KMS-11 (cell line): ENCODE measurements around the gene FIGNL2.

Experiments used
- H2AFZ ChIP-seq: fragments of 200-600 bp; sonication (generic); 2 replicates; pipeline ENCODE4 v1.6.1; 2016; ENCODE audit warnings: antibody characterized with exemption, mixed run types, low read depth
- H3K27ac ChIP-seq: fragments of 200-600 bp; sonication (generic); 2 replicates; pipeline ENCODE4 v1.6.1; 2016; ENCODE audit warnings: mild to moderate bottlenecking, mixed run types
- H3K27me3 ChIP-seq: fragments of 200-600 bp; sonication (generic); 2 replicates; pipeline ENCODE4 v1.6.1; 2017; ENCODE audit warnings: mild to moderate bottlenecking, low read depth, mixed run types, moderate library complexity; ENCODE audit not compliant: insufficient read depth
- H3K36me3 ChIP-seq: fragments of 200-600 bp; sonication (generic); 2 replicates; pipeline ENCODE4 v1.6.1; 2017; ENCODE audit warnings: mild to moderate bottlenecking, mixed run types; ENCODE audit not compliant: insufficient read depth
- H3K4me1 ChIP-seq: fragments of 200-600 bp; sonication (generic); 2 replicates; pipeline ENCODE4 v1.6.1; 2016; ENCODE audit warnings: mild to moderate bottlenecking, low read depth, mixed run types; ENCODE audit not compliant: poor library complexity, severe bottlenecking
- H3K4me2 ChIP-seq: fragments of 200-600 bp; sonication (generic); 2 replicates; pipeline ENCODE4 v1.7.0; 2016; ENCODE audit warnings: mild to moderate bottlenecking, mixed run types
- H3K4me3 ChIP-seq: fragments of 200-600 bp; sonication (generic); IDR thresholded peaks from 2 replicates; pipeline ENCODE4 v1.6.1; 2017; ENCODE audit warnings: low read depth, low read length, mixed read lengths; ENCODE audit not compliant: insufficient read depth
- H3K79me2 ChIP-seq: fragments of 200-600 bp; sonication (generic); 2 replicates; pipeline ENCODE4 v1.6.1; 2016; ENCODE audit warnings: low read depth, mixed run types; ENCODE audit not compliant: insufficient read depth
- H3K9ac ChIP-seq: fragments of 200-600 bp; sonication (generic); 2 replicates; pipeline ENCODE4 v1.6.1; 2016; ENCODE audit warnings: mild to moderate bottlenecking, mixed run types
- H4K20me1 ChIP-seq: fragments of 200-600 bp; sonication (generic); 2 replicates; pipeline ENCODE4 v1.6.1; 2016; ENCODE audit warnings: mild to moderate bottlenecking, mixed run types; ENCODE audit not compliant: insufficient read depth
- TF ChIP-seq, protein P1 (sequence below): fragments of 200-600 bp; sonication (generic); conservative IDR thresholded peaks from 2 replicates; pipeline ENCODE4 v1.6.1; 2017; ENCODE audit warnings: low read depth, mild to moderate bottlenecking, antibody characterized with exemption, low read length, moderate library complexity, mixed read lengths

The FIGNL2 gene

DNA sequence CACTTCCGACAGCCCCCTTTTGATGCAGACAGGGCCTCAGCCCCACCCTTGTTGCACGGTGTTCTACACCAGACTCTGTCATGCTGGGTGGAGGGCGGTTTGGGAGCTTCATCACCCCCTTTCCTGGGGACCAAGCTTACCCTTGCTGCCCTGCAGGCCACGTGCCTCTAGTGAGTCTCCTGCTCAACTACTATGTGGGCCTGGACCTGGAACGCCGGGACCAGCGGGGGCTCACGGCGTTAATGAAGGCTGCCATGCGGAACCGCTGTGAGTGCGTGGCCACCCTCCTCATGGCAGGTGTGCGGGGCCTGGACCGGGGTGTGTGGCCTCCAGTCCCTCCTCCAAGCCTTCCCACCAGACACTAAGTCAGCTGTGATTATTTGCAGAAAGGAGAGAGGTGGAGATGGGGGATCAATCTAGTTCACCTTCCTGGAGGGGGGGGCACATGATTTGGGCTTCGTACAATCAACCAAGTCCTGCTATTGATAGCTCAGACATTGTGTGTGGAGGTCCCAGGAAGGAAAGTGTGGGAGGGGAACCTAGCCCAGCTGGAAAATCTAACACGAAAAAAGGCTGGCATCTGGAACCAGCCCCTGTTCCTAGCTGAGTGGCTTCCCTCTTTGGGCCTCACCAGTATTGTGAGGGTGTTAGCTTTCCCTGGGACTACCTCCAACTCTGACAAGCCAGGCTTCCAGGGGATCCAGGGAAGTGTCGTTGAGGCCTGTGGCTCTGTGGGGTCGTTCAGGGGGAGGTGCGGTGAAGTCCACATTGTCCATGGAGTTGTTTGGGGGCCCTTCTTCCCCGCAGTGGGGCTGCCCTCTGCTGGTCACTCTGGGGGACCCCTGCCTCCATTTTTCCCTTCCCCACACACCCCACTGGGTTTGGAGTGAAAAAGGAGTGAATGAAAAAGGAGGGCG lies 41.0 kb upstream of the FIGNL2 start:
- H3K4me2 ChIP-seq = no peak overlapping the region
- no peak overlapping the region for H3K27ac ChIP-seq

DNA sequence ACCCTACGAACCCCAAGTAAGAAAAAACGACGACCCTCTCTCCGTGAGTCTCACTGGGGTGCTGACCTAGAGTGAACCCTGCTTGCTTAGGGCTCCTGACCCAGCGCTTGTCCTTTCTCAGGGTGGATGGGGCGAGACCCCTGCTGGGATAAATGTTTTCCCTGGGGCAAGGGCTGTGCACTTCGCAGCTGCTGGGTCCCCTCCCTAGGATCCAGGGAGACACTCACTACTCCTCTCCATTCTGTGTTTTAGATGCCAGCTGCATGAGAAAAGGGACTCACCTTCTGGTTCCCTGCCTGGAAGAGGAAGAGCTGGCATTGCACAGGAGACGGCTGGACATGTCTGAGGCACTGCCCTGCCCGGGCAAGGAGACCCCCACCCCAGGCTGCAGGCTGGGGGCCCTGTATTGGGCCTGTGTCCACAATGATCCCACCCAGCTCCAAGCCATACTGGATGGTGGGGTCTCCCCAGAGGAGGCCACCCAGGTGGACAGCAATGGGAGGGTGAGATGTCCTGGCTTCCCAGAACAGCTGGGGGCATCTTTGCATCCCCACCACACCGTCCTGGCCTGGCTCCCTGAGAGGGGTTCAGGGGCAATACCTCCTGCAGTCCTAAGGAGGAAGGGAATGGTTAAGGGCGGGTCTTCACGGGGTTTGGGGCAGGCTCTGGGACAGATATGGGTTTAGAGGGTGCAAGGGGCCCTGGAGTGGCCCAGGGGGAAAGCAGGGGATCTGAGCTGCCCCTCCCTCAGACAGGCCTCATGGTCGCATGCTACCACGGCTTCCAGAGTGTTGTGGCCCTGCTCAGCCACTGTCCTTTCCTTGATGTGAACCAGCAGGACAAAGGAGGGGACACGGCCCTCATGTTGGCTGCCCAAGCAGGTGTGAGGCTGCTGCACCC lies 40.0 kb upstream of the FIGNL2 start:
- Histone ChIP-seq H3K4me2 (no peak overlapping the region), H3K79me2 (no peaks in the 10 kb centered on the region), H3K27me3 (no peaks in the 10 kb centered on the region), H2AFZ (no peak overlapping the region), H3K4me1 (no peaks in the 10 kb centered on the region), H4K20me1 (no peaks in the 10 kb centered on the region), H3K4me3 (no peak overlapping the region), H3K27ac (no peak overlapping the region), H3K36me3 (no peaks in the 10 kb centered on the region), H3K9ac (no peak overlapping the region)
- TF ChIP-seq, protein P1, sequence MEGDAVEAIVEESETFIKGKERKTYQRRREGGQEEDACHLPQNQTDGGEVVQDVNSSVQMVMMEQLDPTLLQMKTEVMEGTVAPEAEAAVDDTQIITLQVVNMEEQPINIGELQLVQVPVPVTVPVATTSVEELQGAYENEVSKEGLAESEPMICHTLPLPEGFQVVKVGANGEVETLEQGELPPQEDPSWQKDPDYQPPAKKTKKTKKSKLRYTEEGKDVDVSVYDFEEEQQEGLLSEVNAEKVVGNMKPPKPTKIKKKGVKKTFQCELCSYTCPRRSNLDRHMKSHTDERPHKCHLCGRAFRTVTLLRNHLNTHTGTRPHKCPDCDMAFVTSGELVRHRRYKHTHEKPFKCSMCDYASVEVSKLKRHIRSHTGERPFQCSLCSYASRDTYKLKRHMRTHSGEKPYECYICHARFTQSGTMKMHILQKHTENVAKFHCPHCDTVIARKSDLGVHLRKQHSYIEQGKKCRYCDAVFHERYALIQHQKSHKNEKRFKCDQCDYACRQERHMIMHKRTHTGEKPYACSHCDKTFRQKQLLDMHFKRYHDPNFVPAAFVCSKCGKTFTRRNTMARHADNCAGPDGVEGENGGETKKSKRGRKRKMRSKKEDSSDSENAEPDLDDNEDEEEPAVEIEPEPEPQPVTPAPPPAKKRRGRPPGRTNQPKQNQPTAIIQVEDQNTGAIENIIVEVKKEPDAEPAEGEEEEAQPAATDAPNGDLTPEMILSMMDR = no peak

More for the DNA sequence above, 41.0 kb upstream of the FIGNL2 start:
- no peak overlapping the region for H3K9ac ChIP-seq
- H2AFZ ChIP-seq = no peak overlapping the region
- H3K79me2 ChIP-seq = no peaks in the 10 kb centered on the region
- no peak overlapping the region for H3K4me3 ChIP-seq
- H4K20me1 ChIP-seq = no peaks in the 10 kb centered on the region
- no peaks in the 10 kb centered on the region for H3K27me3 ChIP-seq
- no peaks in the 10 kb centered on the region for H3K4me1 ChIP-seq
- no peaks in the 10 kb centered on the region for H3K36me3 ChIP-seq
- TF ChIP-seq, protein P1 = no peak; the same call in 1 of the 2 replicates

DNA sequence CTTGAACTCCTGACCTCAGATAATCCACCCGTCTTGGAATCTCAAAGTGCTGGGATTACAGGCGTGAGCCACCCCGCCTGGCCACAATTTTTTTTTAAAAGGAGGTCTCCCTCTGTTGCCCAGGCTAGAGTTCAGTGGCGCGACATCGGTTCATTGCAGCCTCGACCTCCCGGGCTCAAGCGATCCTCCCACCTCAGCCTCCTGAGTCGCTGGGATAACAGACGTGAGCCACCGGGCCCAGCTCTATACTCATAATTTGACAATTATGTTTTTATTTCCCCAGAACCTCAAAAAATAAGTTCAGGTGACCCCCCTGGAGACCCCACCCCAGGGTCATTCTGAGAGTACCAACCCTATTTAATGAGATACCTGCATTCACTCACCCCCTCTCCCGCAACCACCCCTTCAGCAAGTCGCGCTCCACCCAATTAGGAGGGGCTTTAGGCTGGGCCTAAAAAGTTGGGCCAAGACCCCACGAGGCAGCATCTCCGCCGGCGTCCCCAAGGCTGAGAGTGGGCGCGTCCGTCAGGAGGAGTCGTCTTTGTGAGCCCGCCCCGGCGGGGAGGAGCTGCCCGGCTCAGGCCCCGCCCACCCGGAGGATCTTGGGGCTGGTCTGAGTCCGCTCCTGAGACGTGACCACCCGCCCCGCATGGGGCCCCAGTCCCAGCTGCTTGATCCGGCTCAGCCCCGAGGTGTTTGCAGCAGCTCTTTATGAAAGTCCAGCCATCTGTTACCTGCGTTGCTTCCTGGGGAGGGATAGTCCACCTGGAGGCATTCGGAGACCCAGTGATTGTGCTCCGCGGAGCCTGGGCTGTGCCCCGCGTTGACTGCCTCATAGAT lies 39.2 kb upstream of the FIGNL2 start, which contains the start of gene ANKRD33:
Gene ANKRD33, plus strand, starts transcription at position 628 of the 840 bp plus-strand sequence. Its CDS starts 84 bp downstream, at position 712.
- no peaks in the 10 kb centered on the region for H3K79me2 ChIP-seq
- no peaks in the 10 kb centered on the region for H3K36me3 ChIP-seq
- H2AFZ ChIP-seq = no peak within 1 kb of the TSS
- H3K4me3 ChIP-seq = no peak within 1 kb of the TSS
- no peaks in the 10 kb centered on the region for H4K20me1 ChIP-seq
- H3K9ac ChIP-seq = no peak within 1 kb of the TSS
- no peaks in the 10 kb centered on the region for H3K4me1 ChIP-seq
- TF ChIP-seq, protein P1 = no peak
- no peak within 1 kb of the TSS for H3K4me2 ChIP-seq
- no peaks in the 10 kb centered on the region for H3K27me3 ChIP-seq
- no peak within 1 kb of the TSS for H3K27ac ChIP-seq
